Stimulated activated CD4-positive, alpha-beta T cell treated with anti-CD3 and anti-CD28 coated beads, Interleukin-2, amount 100 ng/mL, for 4 hours (primary cell): ENCODE data around the gene PLP1.
"Not testable (repeated sequence)": the region's sequence is repeated elsewhere in the genome, so short reads cannot be mapped to it uniquely, and the experiment has no call there.

Experiments
- DNase-seq: peaks from one replicate; pipeline ENCODE4 v3.0.0-alpha.2; 2020; ENCODE audit warnings: low read depth

Gene PLP1

GRCh38 chrX:103781062-103781402 lies 4.4 kb downstream of the PLP1 start:
- no peak for DNase-seq

GRCh38 chrX:103781706-103782105 lies 5.1 kb downstream of the PLP1 start:
- no peak for DNase-seq

GRCh38 chrX:103782640-103783039 lies 6.0 kb downstream of the PLP1 start:
- DNase-seq = no peak

- no peak for DNase-seq
These were observed 6.6 kb downstream of the PLP1 start for GRCh38 chrX:103783196-103783595.

GRCh38 chrX:103783971-103784370 lies 7.3 kb downstream of the PLP1 start:
- no peak for DNase-seq

- no peak for DNase-seq
These were observed 12.4 kb downstream of the PLP1 start for GRCh38 chrX:103789004-103789403.

GRCh38 chrX:103791228-103791627 lies 14.6 kb downstream of the PLP1 start:
- no peak for DNase-seq

GRCh38 chrX:103791826-103792485 lies 15.3 kb downstream of the PLP1 start:
- DNase-seq = no peak

GRCh38 chrX:103792916-103793544 lies 16.4 kb downstream of the PLP1 start:
- DNase-seq = no peak

- no peak for DNase-seq
These were observed 16.9 kb downstream of the PLP1 start for GRCh38 chrX:103793545-103793940.

GRCh38 chrX:103794119-103794518 lies 17.5 kb downstream of the PLP1 start:
- DNase-seq = no peak

- DNase-seq = no peak
These were observed 21.1 kb downstream of the PLP1 start for GRCh38 chrX:103797691-103798090.

- no peak for DNase-seq
These were observed 23.7 kb downstream of the PLP1 start for GRCh38 chrX:103800318-103800717.

GRCh38 chrX:103805860-103806259 lies 29.2 kb downstream of the PLP1 start:
- DNase-seq = no peak

- no peak for DNase-seq
These were observed 30.3 kb downstream of the PLP1 start for GRCh38 chrX:103806862-103807474.

- DNase-seq = no peak
These were observed 35.2 kb downstream of the PLP1 start for GRCh38 chrX:103811858-103812257.

GRCh38 chrX:103817101-103817500 lies 40.5 kb downstream of the PLP1 start:
- DNase-seq = not testable (repeated sequence)

- DNase-seq = no peak
These were observed 40.9 kb downstream of the PLP1 start for GRCh38 chrX:103817502-103817901.

GRCh38 chrX:103818842-103819619 lies 42.4 kb downstream of the PLP1 start:
- DNase-seq = no peak

- not testable (repeated sequence) for DNase-seq
These were observed 44.2 kb downstream of the PLP1 start for GRCh38 chrX:103820802-103821201.

- DNase-seq = no peak
These were observed 47.0 kb downstream of the PLP1 start for GRCh38 chrX:103823591-103823990.

GRCh38 chrX:103825881-103826280 lies 49.2 kb downstream of the PLP1 start:
- no peak for DNase-seq

- DNase-seq = no peak
These were observed 51.9 kb downstream of the PLP1 start for GRCh38 chrX:103828529-103828928.
